AG04449 (cell line): ENCODE results near the gene TBC1D14.

ENCODE experiments used
- CTCF ChIA-PET: fragments of 350-600 bp; formaldehyde crosslinking; extraction: SDS; loops from one replicate; lab custom pipeline; 2021; ENCODE audit warnings: antibody characterized with exemption; lab: Yijun Ruan, JAX
- POLR2A ChIA-PET: fragments of 400-600, 350-600 bp; formaldehyde crosslinking; extraction: SDS; loops from one replicate; lab custom pipeline; 2020; ENCODE audit warnings: antibody characterized with exemption, inconsistent platforms; lab: Yijun Ruan, JAX
- DNase-seq: peaks from one replicate; pipeline ENCODE4 v3.0.0-alpha.2; 2010; ENCODE audit warnings: low read depth, low spot score
- H3K4me3 ChIP-seq: 2 replicates; pipeline ENCODE4 v1.5.1; 2011; ENCODE audit warnings: low read depth, mild to moderate bottlenecking, control low read depth, low read length
- TF ChIP-seq, protein P1 (sequence below): IDR thresholded peaks from one replicate; pipeline ENCODE4 v1.5.1; 2011; ENCODE audit warnings: mild to moderate bottlenecking, moderate library complexity, low read length, control low read depth, inconsistent platforms; ENCODE audit not compliant: insufficient read depth; ENCODE audit errors: missing control alignments

Gene TBC1D14

DNA sequence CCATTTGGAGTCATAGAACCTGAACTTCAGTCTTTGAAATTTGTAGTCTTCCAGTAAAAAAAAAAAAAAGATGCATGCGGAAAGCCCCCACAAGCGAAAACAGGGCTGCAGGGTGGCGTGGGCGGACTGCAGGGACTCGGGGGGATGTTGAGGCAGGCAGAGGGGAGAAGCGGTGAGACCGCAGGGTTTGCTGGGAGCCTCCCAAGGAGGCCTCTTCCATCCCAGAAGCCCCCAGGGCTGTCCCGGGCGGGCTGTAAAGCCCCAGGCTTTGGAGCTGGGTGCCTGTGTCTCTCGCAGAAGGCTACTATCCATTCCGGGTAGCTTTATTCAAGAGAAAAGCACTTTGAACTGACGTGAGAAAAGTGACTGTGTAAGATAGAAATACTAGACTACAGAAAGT lies 86.9 kb downstream of the TBC1D14 start:
- ChIA-PET POLR2A (no interaction called here), CTCF (interaction anchor here (1.2 kb wide), 1 partner anchor 23 kb away, joined by 4 read pairs; no protein-coding TSS in a partner anchor)
- no peak for DNase-seq
- H3K4me3 ChIP-seq: no peak overlapping the region
- TF ChIP-seq, protein P1, sequence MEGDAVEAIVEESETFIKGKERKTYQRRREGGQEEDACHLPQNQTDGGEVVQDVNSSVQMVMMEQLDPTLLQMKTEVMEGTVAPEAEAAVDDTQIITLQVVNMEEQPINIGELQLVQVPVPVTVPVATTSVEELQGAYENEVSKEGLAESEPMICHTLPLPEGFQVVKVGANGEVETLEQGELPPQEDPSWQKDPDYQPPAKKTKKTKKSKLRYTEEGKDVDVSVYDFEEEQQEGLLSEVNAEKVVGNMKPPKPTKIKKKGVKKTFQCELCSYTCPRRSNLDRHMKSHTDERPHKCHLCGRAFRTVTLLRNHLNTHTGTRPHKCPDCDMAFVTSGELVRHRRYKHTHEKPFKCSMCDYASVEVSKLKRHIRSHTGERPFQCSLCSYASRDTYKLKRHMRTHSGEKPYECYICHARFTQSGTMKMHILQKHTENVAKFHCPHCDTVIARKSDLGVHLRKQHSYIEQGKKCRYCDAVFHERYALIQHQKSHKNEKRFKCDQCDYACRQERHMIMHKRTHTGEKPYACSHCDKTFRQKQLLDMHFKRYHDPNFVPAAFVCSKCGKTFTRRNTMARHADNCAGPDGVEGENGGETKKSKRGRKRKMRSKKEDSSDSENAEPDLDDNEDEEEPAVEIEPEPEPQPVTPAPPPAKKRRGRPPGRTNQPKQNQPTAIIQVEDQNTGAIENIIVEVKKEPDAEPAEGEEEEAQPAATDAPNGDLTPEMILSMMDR: no peak

DNA sequence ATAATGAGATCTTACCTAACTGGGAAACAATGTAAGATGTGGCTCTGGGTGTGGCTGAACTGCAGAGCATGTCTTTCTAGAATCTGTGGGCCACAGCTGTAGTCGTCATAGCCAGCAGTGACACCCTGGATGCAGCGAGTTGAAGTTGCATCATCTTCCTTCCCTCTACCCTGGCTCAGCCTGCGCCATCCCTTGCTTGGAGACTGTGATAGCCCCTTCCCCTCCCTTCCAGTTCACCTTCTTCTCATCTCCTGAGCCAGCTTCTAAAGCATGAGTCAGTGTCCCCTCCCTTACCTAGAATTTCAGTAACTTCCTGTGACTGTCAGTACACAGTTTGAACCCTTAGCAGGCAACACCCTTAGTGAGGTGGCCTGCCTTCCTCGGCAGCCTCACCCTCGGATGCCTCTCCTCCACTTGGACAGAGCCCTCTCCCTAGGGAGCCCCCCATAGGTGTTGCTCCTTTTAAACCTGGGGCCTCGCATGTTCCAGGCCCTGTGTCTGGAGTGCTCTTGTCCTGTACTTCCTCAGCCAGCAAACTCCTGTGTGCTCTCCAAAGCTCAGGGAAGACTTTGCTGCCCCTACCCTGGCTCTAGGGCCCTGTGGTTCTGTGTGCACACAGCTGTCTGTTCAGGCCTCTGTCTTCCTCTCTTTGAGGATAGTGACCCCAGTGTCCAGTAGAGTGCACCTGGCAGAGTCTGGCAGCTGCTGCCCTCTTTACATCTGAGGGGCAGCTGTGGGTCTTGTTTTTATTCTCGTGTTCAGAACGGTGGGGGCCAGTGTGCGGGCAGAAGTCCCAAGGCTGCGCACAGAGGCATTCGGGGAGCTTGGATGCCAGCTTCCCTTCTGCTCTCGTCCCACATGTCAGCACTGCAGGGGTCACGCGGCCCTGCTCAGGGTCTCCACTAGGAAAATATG lies 89.8 kb downstream of the TBC1D14 start:
- ChIA-PET CTCF (interaction anchor here (0.8 to 1.9 kb wide), 3 partner anchors 9 to 71 kb away, joined by 4 to 5 read pairs (median 4); no protein-coding TSS in a partner anchor), POLR2A (interaction anchor here (1.3 kb wide), 1 partner anchor 23 kb away, joined by 3 read pairs; no protein-coding TSS in a partner anchor)
- no peak overlapping the region for H3K4me3 ChIP-seq
- DNase-seq: no peak
- TF ChIP-seq, protein P1: no peak

DNA sequence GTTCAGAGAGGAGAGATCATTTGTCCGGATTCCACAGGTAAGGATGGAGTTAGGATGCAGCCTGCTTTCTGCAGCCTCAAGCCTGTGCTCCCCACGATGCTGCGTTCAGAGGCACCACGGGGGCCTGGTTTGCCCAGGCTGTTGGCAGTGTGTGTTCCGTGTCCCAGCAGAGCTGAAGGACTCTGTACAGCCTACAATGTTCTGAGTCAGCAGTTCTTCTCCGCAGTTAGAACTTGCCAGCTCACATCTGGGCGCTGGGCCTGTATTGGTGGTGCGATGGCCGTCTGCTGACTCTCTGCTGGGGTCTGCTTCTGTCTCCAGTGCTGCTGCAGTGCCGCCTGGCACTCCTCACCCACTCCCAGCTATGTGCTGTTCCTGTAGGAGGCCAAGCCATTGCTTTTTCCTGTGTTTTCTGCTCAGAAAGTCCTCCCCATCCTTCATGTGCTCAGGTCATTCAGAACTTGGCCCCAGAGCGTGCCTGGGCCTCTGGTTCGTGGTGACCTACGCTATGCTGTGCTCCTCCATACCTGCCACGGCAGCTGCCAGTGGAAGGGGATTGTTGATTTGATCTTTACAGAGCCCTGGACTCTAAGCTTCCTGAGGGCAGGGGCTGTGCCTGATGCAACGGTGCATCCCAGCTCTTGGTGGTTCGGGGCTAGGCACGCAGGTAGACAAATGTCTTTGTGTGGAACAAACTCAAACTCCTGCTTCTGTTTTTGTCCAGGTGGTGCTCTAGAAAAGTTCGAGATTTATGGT lies 91.0 kb downstream of the TBC1D14 start:
- H3K4me3 ChIP-seq: no peak overlapping the region
- DNase-seq: no peak
- POLR2A ChIA-PET: interaction anchor here (1.3 kb wide), 1 partner anchor 22 kb away, joined by 3 read pairs; no protein-coding TSS in a partner anchor
- CTCF ChIA-PET: interaction anchor here (0.9 kb wide), 1 partner anchor 26 kb away, joined by 3 read pairs; no protein-coding TSS in a partner anchor
- TF ChIP-seq, protein P1: no peak

DNA sequence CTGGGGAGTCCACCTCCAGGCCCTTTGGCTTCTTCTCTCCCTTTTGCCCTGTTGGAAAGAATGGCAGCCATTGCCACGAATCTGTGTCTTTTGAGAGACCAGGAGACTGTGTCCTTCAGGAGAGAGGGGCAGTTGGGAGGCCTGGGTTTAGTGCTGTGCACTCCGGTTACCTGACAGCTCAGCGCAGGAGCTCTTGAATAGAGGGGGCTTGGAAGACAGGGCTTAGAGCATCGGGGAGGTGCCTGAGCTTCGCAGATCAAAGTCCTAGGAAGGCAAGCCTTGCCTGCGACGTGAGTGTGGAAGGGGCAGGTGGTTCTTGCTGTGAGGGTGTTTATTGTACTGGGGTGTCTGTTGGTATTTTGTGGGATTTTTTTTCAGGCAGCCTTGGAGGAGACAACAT lies 91.6 kb downstream of the TBC1D14 start:
- no peak for DNase-seq
- no peak overlapping the region for H3K4me3 ChIP-seq
- CTCF ChIA-PET: interaction anchor here (0.9 kb wide), 1 partner anchor 27 kb away, joined by 3 read pairs; no protein-coding TSS in a partner anchor
- TF ChIP-seq, protein P1: no peak
- POLR2A ChIA-PET: no interaction called here

DNA sequence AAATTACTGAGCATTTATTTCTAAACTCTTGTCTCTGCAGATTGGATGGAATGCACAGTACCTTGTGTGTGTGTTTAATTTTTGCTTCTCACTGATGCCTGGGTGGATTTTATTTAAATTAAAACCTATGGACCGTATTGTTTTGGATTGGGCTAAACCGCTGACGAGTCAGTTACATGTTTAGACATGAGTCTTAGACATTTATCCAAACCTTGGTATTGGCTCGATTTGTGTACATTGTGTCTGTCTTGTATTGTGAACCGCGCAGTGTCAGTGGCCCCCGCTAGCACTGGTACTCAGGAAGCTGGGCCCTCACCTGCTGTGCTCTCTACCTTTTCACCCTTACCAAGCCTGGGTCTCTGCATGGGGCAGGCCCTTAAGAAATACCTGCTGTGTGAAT lies 92.7 kb downstream of the TBC1D14 start:
- no peak for DNase-seq
- TF ChIP-seq, protein P1: no peak
- ChIA-PET POLR2A (no interaction called here), CTCF (no interaction called here)
- no peak overlapping the region for H3K4me3 ChIP-seq
